ENCODE data around the gene KLF3.
A peak's percentile ranks its signal among the peaks of the same experiment; 100 is the strongest.

The KLF3 gene

GRCh38 chr4:38698176-38698575 lies 34.2 kb downstream of the KLF3 start:
- no peak for DNase-seq (ENCODE audit: low read depth)

GRCh38 chr4:38699112-38699511 lies 35.1 kb downstream of the KLF3 start:
- no peak for DNase-seq (ENCODE audit: low read depth)

GRCh38 chr4:38703635-38704034 lies 39.6 kb downstream of the KLF3 start:
- DNase-seq (ENCODE audit: low read depth) = no peak

GRCh38 chr4:38704622-38705154 lies 40.7 kb downstream of the KLF3 start:
- DNase-seq (ENCODE audit: low read depth) = no peak

- DNase-seq (ENCODE audit: low read depth) = no peak
Measured at GRCh38 chr4:38706301-38706700, 42.3 kb downstream of the KLF3 start.

GRCh38 chr4:38710053-38710452 lies 46.1 kb downstream of the KLF3 start:
- no peak for DNase-seq (ENCODE audit: low read depth)

- no peak for DNase-seq (ENCODE audit: low read depth)
Measured at GRCh38 chr4:38711066-38711465, 47.1 kb downstream of the KLF3 start.

GRCh38 chr4:38715050-38715449 lies 51.1 kb downstream of the KLF3 start:
- DNase-seq (ENCODE audit: low read depth) = no peak

GRCh38 chr4:38716256-38716655 lies 52.3 kb downstream of the KLF3 start:
- DNase-seq (ENCODE audit: low read depth) = no peak

- DNase-seq (ENCODE audit: low read depth) = no peak
Measured at GRCh38 chr4:38717604-38718003, 53.6 kb downstream of the KLF3 start.

- DNase-seq (ENCODE audit: low read depth) = no peak
Measured at GRCh38 chr4:38723114-38723513, 59.1 kb downstream of the KLF3 start.

GRCh38 chr4:38723726-38724474 lies 59.9 kb downstream of the KLF3 start:
- DNase-seq (ENCODE audit: low read depth) = no peak

GRCh38 chr4:38724475-38724808 lies 60.4 kb downstream of the KLF3 start:
- no peak for DNase-seq (ENCODE audit: low read depth)

GRCh38 chr4:38728631-38729141 lies 64.7 kb downstream of the KLF3 start:
- DNase-seq (ENCODE audit: low read depth) = no peak

GRCh38 chr4:38730493-38730829 lies 66.5 kb downstream of the KLF3 start:
- DNase-seq (ENCODE audit: low read depth) = no peak

- peak; percentile 70 for DNase-seq (ENCODE audit: low read depth)
Measured at GRCh38 chr4:38730830-38731646, 67.0 kb downstream of the KLF3 start.

- DNase-seq (ENCODE audit: low read depth) = no peak
Measured at GRCh38 chr4:38733663-38734062, 69.7 kb downstream of the KLF3 start.

GRCh38 chr4:38734446-38734845 lies 70.4 kb downstream of the KLF3 start:
- no peak for DNase-seq (ENCODE audit: low read depth)

GRCh38 chr4:38734911-38735310 lies 70.9 kb downstream of the KLF3 start:
- no peak for DNase-seq (ENCODE audit: low read depth)

- no peak for DNase-seq (ENCODE audit: low read depth)
Measured at GRCh38 chr4:38735870-38736269, 71.9 kb downstream of the KLF3 start.

GRCh38 chr4:38738940-38739803 lies 75.2 kb downstream of the KLF3 start:
- no peak for DNase-seq (ENCODE audit: low read depth)

- no peak for DNase-seq (ENCODE audit: low read depth)
Measured at GRCh38 chr4:38740303-38740702, 76.3 kb downstream of the KLF3 start.

All from stimulated activated CD8-positive, alpha-beta memory T cell treated with anti-CD3 and anti-CD28 coated beads, Interleukin-4, amount 100 ng/mL, for 24 hours (primary cell).